ENCODE data around the gene PAQR7.

The PAQR7 gene

GRCh38 chr1:25902462-25902861, 27.0 kb upstream of the PAQR7 start:
- no peak for FAIRE-seq

GRCh38 chr1:25900219-25900618, 24.7 kb upstream of the PAQR7 start:
- FAIRE-seq: no peak

- no peak for FAIRE-seq
Measured at GRCh38 chr1:25899792-25900191, 24.3 kb upstream of the PAQR7 start.

- FAIRE-seq: no peak
Measured at GRCh38 chr1:25898223-25899015, 22.9 kb upstream of the PAQR7 start.

- no peak for FAIRE-seq
Measured at GRCh38 chr1:25897754-25898153, 22.2 kb upstream of the PAQR7 start.

GRCh38 chr1:25896266-25896665, 20.8 kb upstream of the PAQR7 start:
- no peak for FAIRE-seq

GRCh38 chr1:25895365-25895990, 20.0 kb upstream of the PAQR7 start:
- no peak for FAIRE-seq

GRCh38 chr1:25893116-25893515, 17.6 kb upstream of the PAQR7 start:
- no peak for FAIRE-seq

GRCh38 chr1:25891606-25892005, 16.1 kb upstream of the PAQR7 start:
- FAIRE-seq: no peak

GRCh38 chr1:25890239-25891034, 14.9 kb upstream of the PAQR7 start:
- no peak for FAIRE-seq

GRCh38 chr1:25889470-25889869, 14.0 kb upstream of the PAQR7 start:
- FAIRE-seq: no peak

- no peak for FAIRE-seq
Measured at GRCh38 chr1:25888426-25888987, 13.0 kb upstream of the PAQR7 start.

GRCh38 chr1:25885602-25886001, 10.1 kb upstream of the PAQR7 start:
- FAIRE-seq: no peak

- FAIRE-seq: no peak
Measured at GRCh38 chr1:25881266-25881665, 5.8 kb upstream of the PAQR7 start.

- FAIRE-seq: no peak
Measured at GRCh38 chr1:25880518-25880917, 5.0 kb upstream of the PAQR7 start.

GRCh38 chr1:25879675-25880074, 4.2 kb upstream of the PAQR7 start:
- no peak for FAIRE-seq

GRCh38 chr1:25878690-25879089, 3.2 kb upstream of the PAQR7 start:
- no peak for FAIRE-seq

- FAIRE-seq: no peak
Measured at GRCh38 chr1:25877155-25877554, 1.6 kb upstream of the PAQR7 start.

- no peak for FAIRE-seq
Measured at GRCh38 chr1:25876693-25877077, 1.2 kb upstream of the PAQR7 start.

GRCh38 chr1:25875856-25876692, 566 bp upstream of the PAQR7 start:
- FAIRE-seq: no peak

- FAIRE-seq: no peak
Measured at GRCh38 chr1:25874635-25875153, 814 bp downstream of the PAQR7 start.

- FAIRE-seq: no peak
Measured at GRCh38 chr1:25874209-25874608, 1.3 kb downstream of the PAQR7 start.
